SH-SY5Y (cell line): ENCODE data around the gene KLF14.

Experiments used
- GATA2 ChIP-seq: IDR thresholded peaks from 2 replicates; pipeline ENCODE4 v1.6.1; 2011; ENCODE audit warnings: mild to moderate bottlenecking, low read depth, low read length
- GATA3 ChIP-seq: IDR thresholded peaks from 2 replicates; pipeline ENCODE4 v1.6.1; 2011; ENCODE audit warnings: low read depth, mild to moderate bottlenecking, low read length, moderate library complexity

GRCh38 chr7:130768854-130769253 is 34.8 kb upstream of the KLF14 start:
- TF ChIP-seq GATA2 (no peak), GATA3 (no peak)
